Tibial nerve (tissue), 4 donors: Measurements from ENCODE around the gene CDC14C.
"Not testable (repeated sequence)": the region's sequence is repeated elsewhere in the genome, so short reads cannot be mapped to it uniquely, and the experiment has no call there.

Experiments
- CTCF ChIP-seq, 5 experiments: fragments of 200-600 bp in 3 of 5; fragments of 450-650 bp in 2 of 5; sonication (generic) in 3 of 5; IDR thresholded peaks; one replicate each; pipeline ENCODE4 v1.5.1; 2016 to 2019; ENCODE audit warnings: antibody characterized with exemption in 5 of 5, mild to moderate bottlenecking in 3 of 5, moderate library complexity in 2 of 5
- EP300 ChIP-seq, 2 donors: sonication (generic); formaldehyde crosslinking; IDR thresholded peaks; one replicate each; pipeline ENCODE4 v1.6.1; 2017; ENCODE audit warnings: antibody characterized with exemption in 2 of 2, mild to moderate bottlenecking in 1 of 2
- POLR2A ChIP-seq, 2 donors: fragments of 450-650 bp; IDR thresholded peaks; one replicate each; pipeline ENCODE4 v1.6.1; 2017; ENCODE audit warnings: antibody characterized with exemption in 2 of 2, mild to moderate bottlenecking in 2 of 2, moderate library complexity in 2 of 2

- TF ChIP-seq CTCF, EP300, POLR2A (IDR thresholded peaks at IDR 0.05): not testable (repeated sequence)
Observed at GRCh38 chr7:48909887-48910286, 14.5 kb upstream of the CDC14C start.
